GM12875 (cell line): ENCODE results near the gene LTBP3.
A peak's percentile ranks its signal among the peaks of the same experiment; 100 is the strongest.

Source experiments
- H3K4me3 ChIP-seq: one replicate; pipeline ENCODE4 v1.5.1; 2011; ENCODE audit warnings: low read depth, low read length, control low read depth
- TF ChIP-seq, protein P1 (sequence below): IDR thresholded peaks from 2 replicates; pipeline ENCODE4 v1.5.1; 2011; ENCODE audit warnings: low read depth, mild to moderate bottlenecking, control low read depth, inconsistent platforms, low read length, moderate library complexity, borderline replicate concordance; ENCODE audit not compliant: insufficient read depth

LTBP3 gene

DNA sequence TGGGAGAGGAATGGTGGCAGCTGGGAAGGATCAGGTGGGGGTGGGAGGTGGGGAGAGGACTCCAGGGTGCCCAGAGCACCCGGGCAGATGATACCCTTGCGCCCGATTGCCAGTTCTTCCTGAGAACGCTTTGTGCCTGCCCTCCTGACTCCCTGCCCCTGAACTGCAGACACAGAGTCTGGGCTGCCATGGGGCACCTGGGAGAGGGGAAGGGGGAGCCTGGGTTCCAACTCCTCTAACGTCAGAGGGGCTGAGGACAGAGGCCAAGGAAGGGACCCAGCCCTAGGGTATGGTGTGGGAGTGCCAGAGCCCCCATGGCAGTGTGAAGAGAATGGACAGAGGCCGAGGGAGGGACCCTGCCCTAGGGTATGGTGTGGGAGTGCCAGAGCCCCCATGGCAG, 38.4 kb upstream of the LTBP3 start:
- no peak overlapping the region for H3K4me3 ChIP-seq
- TF ChIP-seq, protein P1, sequence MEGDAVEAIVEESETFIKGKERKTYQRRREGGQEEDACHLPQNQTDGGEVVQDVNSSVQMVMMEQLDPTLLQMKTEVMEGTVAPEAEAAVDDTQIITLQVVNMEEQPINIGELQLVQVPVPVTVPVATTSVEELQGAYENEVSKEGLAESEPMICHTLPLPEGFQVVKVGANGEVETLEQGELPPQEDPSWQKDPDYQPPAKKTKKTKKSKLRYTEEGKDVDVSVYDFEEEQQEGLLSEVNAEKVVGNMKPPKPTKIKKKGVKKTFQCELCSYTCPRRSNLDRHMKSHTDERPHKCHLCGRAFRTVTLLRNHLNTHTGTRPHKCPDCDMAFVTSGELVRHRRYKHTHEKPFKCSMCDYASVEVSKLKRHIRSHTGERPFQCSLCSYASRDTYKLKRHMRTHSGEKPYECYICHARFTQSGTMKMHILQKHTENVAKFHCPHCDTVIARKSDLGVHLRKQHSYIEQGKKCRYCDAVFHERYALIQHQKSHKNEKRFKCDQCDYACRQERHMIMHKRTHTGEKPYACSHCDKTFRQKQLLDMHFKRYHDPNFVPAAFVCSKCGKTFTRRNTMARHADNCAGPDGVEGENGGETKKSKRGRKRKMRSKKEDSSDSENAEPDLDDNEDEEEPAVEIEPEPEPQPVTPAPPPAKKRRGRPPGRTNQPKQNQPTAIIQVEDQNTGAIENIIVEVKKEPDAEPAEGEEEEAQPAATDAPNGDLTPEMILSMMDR: no peak

DNA sequence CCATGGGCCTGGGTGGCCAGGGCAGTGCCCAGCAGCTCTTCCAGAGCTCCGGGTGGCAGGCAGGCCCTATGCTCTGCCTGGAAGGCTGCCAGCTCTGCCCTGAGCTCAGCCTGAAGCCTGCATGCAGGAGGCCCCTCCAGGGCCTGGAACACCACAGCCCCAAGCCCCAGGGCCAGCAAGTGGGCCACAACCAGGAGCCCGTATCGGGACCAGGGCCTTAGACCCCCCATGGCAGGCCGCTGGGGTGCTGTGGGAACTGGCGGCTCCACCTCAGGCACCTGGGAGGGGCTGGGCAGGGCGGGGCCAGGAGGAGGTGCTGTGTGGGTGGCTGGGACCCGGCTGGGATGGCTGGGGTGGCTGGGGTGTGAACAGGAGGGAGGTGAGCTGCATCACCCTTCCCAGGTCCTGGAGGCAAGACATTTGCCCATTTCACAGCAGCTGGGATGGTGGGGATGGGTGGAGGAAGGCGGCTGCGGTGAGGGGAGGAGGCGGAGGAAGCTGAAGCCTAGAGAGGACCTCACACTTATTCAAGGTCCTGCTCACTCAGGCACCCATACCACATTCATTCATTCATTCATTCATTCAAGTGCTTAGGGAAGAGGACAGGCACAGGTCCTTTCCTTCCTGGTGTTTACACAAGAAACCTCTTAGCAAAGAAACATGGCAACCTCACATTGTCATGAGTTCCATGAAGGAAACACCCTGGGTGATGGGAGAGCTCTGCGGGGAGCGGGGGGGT, 37.6 kb upstream of the LTBP3 start, which contains the start of gene KCNK7:
Gene KCNK7, minus strand, starts transcription at position 258 of the 739 bp plus-strand sequence. Its CDS starts 28 bp downstream, at position 230.
- no peak within 1 kb of the TSS for H3K4me3 ChIP-seq
- TF ChIP-seq, protein P1: no peak

DNA sequence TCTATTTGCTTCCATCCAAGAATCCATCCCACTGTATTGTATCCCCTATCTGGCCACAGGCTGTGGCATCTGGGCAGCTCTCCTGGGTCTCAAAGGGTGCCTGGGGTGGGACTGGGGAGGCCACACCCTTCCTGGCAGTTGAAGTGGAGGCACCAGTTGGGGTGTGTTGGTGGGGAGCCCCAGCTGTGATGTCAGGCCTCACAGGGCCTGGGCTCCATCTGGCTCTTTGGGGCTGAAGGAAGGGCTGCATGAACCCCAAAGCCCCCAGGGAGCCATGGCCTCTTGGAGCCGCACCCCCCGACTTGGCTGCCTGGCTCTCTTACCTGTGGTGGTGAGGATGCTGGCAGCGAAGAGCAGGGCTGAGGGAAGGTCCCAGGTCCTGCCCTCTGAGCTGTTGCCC, 37.0 kb upstream of the LTBP3 start:
- TF ChIP-seq, protein P1: no peak
- no peak overlapping the region for H3K4me3 ChIP-seq

DNA sequence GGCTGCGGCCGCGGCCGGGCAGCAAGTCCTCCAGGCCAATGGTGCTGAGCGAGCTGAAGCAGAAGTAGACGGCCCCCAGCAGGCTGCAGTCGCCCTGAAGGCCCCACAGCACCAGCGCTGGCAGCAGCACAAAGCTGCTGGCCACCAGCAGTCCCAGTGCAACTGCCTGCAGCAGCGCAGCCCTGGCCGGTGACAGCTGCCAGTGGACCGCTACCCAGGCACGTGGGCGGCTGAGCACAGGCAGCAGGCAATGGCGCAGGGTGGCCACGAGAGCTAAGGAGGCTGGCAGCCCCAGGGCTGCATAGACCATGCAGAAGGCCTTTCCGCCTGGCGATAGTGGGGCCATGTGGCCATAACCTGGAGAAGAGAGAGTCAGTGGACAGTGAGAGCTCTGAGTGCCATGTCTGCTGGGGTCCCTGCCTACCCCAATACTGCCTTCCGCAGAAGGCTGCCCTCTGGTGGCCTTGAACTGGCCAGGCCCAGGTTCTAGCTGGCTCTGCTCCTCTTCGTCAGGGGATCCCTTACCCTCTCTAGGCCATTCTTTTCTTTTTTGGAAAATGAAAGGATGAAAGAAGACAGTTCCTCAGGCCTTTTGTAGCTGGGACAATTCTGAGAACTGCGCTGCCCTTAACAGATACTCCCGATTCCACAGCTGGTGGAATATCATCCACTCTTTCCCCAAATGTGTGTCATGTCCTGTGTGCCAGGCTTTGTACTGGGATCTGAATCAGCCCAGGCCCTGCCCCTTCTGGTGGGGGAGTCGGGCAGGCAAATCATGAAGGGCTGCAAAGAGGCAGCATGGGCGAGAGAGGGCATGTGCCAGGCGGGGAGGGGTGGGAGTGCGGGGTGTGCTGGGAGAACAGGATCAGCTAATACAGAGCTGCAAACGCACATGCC, 35.6 kb upstream of the LTBP3 start:
- H3K4me3 ChIP-seq: no peak overlapping the region
- TF ChIP-seq, protein P1: peak; percentile 81

DNA sequence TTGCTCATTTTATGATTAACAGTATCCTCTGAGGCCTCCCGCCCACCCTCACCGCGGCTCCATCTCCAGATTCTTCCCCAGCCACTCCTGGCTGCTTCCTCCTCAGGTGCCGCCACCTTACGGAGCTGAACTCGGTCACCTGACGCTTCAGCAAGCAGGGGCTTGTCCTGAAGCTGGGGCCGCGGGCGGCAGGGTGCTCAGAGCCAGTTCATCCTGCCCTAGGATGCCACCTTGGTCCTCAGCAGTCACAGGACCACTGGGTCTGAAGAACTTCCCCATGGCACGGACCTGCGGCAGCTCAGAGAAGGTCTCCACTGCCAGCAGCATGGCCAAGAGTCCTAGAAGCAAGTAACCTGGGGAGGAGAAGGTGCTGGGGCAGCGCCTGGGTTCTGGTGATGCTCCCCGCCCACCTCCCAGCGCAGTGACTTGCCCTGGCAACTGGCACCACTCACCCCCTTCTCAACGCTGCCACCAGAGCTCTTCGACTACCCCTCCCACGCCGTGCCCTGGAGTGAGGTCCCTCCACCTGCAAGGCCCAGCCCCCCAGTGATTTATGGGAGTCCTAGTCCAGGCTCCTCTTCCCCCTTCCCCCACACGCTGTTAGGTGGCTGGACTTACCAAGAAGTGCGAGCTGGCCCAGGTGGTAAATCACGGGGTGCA, 34.8 kb upstream of the LTBP3 start:
- H3K4me3 ChIP-seq: no peak overlapping the region
- TF ChIP-seq, protein P1: no peak

DNA sequence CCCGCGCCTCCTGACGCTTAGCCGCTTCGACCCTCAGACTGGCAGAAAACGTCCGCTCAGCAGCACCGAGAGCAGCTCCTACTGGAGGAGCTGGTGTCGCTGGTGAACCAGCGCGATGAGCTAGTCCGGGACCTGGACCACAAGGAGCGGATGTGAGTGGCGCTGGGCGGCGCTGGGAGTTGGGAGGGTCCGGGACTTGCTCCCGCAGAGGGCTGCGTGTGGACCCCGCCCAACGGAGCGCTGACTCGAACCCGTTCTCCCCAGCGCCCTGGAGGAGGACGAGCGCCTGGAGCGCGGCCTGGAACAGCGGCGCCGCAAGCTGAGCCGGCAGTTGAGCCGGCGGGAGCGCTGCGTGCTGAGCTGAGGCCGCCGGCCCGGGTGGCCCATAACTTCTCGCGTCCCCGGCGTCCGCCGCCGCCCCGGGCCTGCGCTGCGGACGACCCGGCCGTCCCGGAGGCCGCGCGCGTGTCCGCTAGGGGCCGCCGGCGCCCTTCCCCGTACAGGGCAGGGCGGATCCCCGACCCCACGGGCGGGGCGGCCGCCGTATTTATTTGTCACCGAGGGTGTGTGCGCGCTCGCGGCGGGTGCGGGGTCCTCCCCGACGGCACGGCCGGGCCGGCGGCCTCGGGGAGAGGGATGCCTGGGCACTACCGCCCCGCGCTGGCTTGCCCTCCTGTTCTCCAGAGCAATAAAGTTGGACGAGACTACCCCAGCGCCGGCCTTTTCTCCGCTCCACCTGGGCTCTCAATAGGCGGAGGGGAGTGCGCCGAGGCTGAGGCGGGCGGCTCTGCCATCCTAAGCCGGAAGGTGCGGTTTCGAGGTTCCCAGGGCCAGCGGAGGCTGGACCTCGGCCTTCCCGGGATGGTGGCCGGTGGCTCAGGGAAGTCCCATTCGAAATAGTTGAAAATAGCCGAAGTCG, 34.0 kb upstream of the LTBP3 start:
- TF ChIP-seq, protein P1: no peak
- H3K4me3 ChIP-seq: no peak overlapping the region
